Dermis blood vessel endothelial cell (primary cell): ENCODE measurements around the gene FNDC1. TPM values are rescaled to one million over a fixed set of nuclear protein-coding genes. Genes with fewer than 3 reads are reported as not detected.
"Not testable (repeated sequence)": the region's sequence is repeated elsewhere in the genome, so short reads cannot be mapped to it uniquely, and the experiment has no call there.

Experiments
- DNase-seq: peaks from one replicate; pipeline ENCODE4 v3.0.0; 2010
- total RNA-seq: library from RNA; depleted of rRNA; stranded (reverse); fragments of >200 nt; gene quantifications from 2 replicates; pipeline ENCODE4 v1.2.3, GENCODE V29; 2014

FNDC1 gene
- not detected in 2 replicates for total RNA-seq

DNA sequence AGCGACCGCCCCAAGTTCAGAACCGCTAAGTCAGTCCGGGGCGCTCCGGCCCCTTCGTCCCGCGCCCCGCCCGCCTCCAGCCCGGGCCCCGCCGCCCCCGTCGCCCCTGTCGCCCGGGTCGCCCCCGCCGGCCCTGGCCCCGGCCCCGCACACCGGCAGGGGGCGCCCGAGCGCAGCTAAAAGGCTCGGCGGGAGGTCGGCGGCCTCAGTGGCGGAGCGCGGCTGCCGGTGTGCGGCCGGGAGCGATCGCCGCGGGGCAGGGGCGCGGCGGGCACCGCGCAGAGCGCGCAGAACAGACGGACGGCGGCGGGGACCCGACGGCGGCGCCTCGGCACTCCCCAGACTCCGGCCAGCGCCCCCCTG is at the start of gene FNDC1:
TSS of gene FNDC1 (plus strand) at position 208 of the 363 bp plus-strand sequence. CDS start 197 bp downstream, outside the sequence.
- peak; percentile 20 for DNase-seq

DNA sequence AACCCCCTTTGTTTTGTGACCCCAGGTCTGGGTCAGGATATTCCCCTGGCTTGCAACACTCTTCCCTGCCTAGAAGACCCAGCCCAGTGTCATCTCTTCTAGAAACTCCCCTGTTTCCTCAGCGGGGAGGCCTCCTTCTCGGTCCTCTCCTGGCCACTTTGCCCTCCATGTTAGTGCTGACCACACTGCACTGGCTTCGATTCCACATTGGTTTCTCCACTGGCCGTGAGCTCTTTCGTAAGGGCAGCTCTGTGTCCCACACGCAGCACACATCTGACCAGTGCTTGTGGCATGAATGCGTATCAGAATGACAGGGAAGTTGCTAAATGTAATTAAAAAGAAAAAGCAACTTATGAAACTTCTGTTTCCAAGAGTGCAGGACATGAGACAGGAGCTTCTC is 49.4 kb upstream of the FNDC1 start:
- DNase-seq = no peak

DNA sequence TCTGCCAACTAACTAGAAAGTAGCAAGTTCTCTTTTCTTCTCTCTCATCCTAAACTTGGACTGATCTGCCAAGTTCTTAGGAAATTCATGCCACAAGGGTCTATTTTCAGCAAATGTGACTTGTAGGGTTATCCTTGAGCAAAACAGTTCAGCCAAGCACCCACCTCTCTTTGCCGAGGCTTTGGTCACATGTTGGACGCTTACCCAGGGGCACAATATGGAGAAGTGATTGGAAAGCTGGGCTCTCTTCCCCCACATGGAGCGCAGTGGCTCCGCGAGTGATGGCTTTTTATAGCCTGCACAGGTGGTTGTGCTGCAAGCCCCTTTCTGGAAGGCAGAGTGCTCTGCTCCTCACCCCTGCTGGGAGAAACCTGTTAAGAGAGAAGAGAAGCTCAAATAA is 47.7 kb upstream of the FNDC1 start:
- no peak for DNase-seq

- DNase-seq = no peak
Measured at GRCh38 chr6:159122453-159122852, 46.7 kb upstream of the FNDC1 start.

DNA sequence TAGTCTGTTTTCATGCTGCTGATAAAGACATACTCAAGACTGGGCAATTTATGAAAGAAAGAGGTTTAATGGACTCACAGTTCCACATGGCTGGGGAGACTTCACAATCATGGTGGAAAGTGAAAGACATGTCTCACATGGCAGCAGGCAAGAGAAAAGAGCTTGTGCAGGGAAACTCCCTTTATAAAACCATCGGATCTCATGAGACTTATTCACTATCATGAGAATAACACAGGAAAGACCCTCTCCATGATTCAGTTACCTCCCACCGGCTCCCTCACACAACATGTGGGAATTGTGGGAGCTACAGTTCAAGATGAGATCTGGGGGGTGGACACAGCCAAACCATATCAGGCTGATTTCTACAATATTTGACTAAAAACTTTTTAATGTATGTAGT is 45.4 kb upstream of the FNDC1 start:
- DNase-seq = not testable (repeated sequence)

GRCh38 chr6:159125014-159125609 is 44.1 kb upstream of the FNDC1 start:
- DNase-seq = no peak

- DNase-seq = no peak
Measured at GRCh38 chr6:159125951-159126352, 43.2 kb upstream of the FNDC1 start.

DNA sequence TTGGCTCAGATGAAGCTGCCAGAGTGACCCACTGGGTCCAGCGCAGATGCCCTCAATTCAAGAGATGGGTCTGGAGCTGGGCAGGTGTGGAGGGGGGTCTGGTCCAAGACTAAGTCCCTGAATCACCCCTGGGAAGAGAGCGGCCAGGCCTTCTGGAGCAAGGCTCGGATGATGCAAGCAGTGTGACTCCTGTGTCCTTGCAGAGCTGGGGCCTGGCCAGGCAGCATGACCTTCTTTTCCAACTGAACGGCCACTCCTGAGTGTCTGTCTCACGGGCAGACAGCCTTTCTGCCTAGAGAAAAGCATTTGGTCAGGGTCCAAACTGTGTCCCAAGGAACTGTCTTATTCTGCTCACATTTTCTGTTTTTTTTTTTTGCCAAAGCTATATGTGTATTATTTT is 42.6 kb upstream of the FNDC1 start:
- DNase-seq = no peak

DNA sequence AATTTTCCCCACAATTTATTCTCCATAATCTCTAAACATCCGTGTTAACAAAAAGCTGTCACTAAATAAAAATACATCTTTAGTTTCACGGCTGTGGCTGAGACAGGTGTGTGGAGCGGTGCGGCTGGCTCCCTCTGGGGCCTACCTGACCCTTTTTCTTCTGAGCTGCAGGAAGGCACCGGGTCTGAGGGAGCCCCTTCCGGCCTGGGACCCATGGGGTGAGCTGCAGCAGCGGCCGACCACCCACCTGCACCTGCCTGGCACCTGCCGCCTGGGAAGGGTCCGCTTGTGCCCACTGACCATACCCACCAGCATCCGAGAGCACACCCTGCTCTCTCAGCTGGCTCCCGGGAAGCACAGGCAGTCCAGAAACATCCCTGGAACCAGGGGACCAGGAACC is 41.5 kb upstream of the FNDC1 start:
- DNase-seq = no peak

- DNase-seq = no peak
Measured at GRCh38 chr6:159128978-159129377, 40.2 kb upstream of the FNDC1 start.

- no peak for DNase-seq
Measured at GRCh38 chr6:159130846-159131245, 38.4 kb upstream of the FNDC1 start.

- DNase-seq = no peak
Measured at GRCh38 chr6:159131709-159132108, 37.5 kb upstream of the FNDC1 start.

DNA sequence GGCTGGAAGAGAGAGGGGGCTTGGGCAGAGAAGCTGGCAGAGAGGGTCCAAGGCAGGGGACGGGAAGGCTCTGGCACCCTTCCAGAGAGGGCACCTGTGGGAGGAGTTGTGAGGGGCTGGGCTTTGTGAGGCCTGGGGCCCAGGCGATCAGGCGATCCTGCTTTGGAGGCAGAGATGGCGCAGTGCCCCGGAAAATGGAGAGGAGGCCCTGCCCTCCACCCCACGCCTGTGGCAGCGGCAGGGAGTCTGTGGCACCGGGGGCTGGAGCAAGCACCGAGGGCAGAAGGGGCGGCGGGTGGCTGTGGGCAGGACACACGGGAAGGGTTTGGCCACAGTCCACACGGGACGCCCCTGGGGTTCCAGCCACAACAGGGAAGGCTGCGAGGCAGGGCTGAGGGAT is 36.5 kb upstream of the FNDC1 start:
- DNase-seq = no peak

GRCh38 chr6:159134701-159135364 is 34.4 kb upstream of the FNDC1 start:
- DNase-seq = peak; percentile 79

DNA sequence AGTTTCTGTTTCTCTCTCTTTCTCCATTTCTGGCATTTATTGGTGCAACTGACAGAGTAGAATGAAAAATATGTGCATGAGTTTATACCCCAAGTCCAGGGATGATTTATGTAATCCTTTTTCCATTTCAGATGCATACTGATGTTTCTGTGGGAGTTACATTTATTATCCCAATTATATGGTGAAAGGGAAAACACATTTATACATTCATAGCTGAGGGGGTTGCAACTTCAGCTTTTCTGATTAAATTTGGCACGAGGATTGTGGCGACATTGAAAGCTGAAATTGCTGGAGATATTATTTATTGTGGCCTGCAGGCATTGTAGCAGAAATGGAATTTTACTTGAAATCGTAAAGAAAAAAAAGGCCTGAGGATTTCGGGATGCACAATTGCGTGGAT is 31.5 kb upstream of the FNDC1 start:
- no peak for DNase-seq

- DNase-seq = no peak
Measured at GRCh38 chr6:159142531-159142930, 26.7 kb upstream of the FNDC1 start.

- DNase-seq = no peak
Measured at GRCh38 chr6:159148641-159149040, 20.6 kb upstream of the FNDC1 start.

DNA sequence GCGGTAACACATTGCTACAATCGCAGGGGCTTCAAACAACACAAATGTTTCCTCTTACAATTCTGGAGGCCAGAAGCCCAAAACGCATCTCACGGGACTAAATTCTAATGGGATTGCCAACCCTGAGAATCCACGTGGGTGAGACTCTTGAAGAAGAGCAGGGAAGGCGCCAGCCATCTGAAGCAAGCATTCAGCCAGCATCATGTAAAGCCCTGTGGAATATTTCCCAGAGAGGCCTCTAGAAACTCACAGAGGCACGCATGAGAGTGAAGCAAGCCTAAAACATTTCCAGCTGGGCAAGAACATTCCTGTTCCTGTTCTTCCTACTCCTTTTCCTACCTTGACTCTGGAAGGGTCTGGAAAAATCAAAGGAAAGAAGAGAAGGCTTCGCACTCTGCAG is 19.6 kb upstream of the FNDC1 start:
- DNase-seq = no peak

- DNase-seq = peak; percentile 76
Measured at GRCh38 chr6:159151266-159151855, 17.8 kb upstream of the FNDC1 start.

DNA sequence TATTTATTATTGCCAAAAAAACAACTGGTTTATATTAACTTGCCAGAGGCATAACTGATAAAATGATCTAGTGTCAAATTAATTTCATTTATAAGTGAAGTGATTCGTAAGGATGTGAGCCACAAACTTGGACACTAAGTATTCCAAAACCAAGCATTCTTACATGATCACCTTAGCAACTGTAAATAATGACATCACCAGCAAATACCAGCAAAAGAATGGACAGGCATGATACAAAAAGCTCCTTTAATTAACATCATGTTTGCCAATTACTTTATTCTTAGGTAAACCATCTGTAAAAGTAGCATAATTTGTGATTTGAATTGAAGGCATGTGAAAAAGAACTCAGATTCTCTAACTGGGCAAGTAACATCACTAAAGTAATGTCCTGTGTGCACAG is 17.2 kb upstream of the FNDC1 start:
- peak; percentile 8 for DNase-seq

- no peak for DNase-seq
Measured at GRCh38 chr6:159152782-159153181, 16.4 kb upstream of the FNDC1 start.

- no peak for DNase-seq
Measured at GRCh38 chr6:159155679-159156078, 13.5 kb upstream of the FNDC1 start.

DNA sequence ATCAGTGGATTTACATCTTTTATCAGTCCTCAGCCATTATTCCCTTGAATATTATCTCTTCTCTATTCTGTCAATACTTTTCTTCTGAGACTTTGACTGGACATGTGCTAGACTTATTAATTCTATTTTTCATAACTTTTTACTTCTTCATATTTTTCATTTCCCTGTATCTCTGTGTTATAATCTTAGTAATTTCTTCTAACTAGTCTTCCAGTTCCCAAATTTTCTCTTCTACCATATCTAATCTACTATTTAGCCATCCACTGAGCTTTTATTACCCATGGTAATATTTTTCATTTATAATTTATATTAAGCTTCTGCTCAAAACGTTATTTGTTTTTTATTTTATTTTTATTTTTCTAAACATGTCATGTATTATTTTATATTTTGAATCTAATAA is 13.1 kb upstream of the FNDC1 start:
- DNase-seq = no peak

GRCh38 chr6:159157431-159157830 is 11.8 kb upstream of the FNDC1 start:
- no peak for DNase-seq

GRCh38 chr6:159161839-159162238 is 7.4 kb upstream of the FNDC1 start:
- no peak for DNase-seq
